CD4-positive, alpha-beta T cell (primary cell): Measurements from ENCODE around the gene KCNT2. TPM values are rescaled to one million over a fixed set of nuclear protein-coding genes. Genes with fewer than 3 reads are reported as not detected.

ENCODE experiments used
- ATAC-seq: fragments of 200-7000 bp; cut with Tn5 transposase; one replicate; pipeline ENCODE4 v1.10.0; 2022; ENCODE audit warnings: mild to moderate bottlenecking; ENCODE audit not compliant: poor library complexity
- CTCF ChIA-PET: fragments of 350-600 bp; sonication (Branson Sonifier 250); formaldehyde crosslinking; loops from one replicate; lab custom pipeline; 2021; ENCODE audit warnings: antibody characterized with exemption, inconsistent platforms; lab: Charles Lee
- POLR2A ChIA-PET: fragments of 350-600 bp; sonication (Branson Sonifier 250); formaldehyde crosslinking; loops from one replicate; lab custom pipeline; 2021; ENCODE audit warnings: antibody characterized with exemption, inconsistent platforms; lab: Charles Lee
- DNase-seq, 14 experiments: peaks; one replicate each; pipeline ENCODE4 v3.0.0-alpha.2; 2013 to 2020; ENCODE audit warnings: mixed read lengths in 2 of 14
- H3K27ac ChIP-seq, 2 donors: one replicate each; pipeline versions ENCODE4 v1.5.1 to v1.7.0; 2013; ENCODE audit warnings: low read length in 2 of 2, low read depth in 1 of 2, mild to moderate bottlenecking in 1 of 2
- H3K27me3 ChIP-seq, 2 experiments: 1 replicate in 1 of 2; 2 replicates in 1 of 2; pipeline versions ENCODE4 v1.6.1 to v1.7.0; 2013; ENCODE audit warnings: low read length in 2 of 2, control low read depth in 1 of 2, mild to moderate bottlenecking in 1 of 2, moderate library complexity in 1 of 2; ENCODE audit not compliant: insufficient read depth in 2 of 2, control insufficient read depth in 1 of 2
- H3K36me3 ChIP-seq: one replicate; pipeline ENCODE4 v1.6.1; 2013; ENCODE audit warnings: low read length, control low read depth; ENCODE audit not compliant: insufficient read depth
- H3K4me1 ChIP-seq: one replicate; pipeline ENCODE4 v1.6.1; 2013; ENCODE audit warnings: low read length, control low read depth; ENCODE audit not compliant: insufficient read depth
- H3K4me3 ChIP-seq: one replicate; pipeline ENCODE4 v1.5.1; 2013; ENCODE audit warnings: mild to moderate bottlenecking, low read length, moderate library complexity
- H3K9me3 ChIP-seq, 2 experiments: 1 replicate in 1 of 2; 2 replicates in 1 of 2; pipeline versions ENCODE4 v1.6.1 to v1.7.0; 2013; ENCODE audit warnings: low read length in 2 of 2, mild to moderate bottlenecking in 2 of 2, control low read depth in 1 of 2, moderate library complexity in 1 of 2; ENCODE audit not compliant: control insufficient read depth in 1 of 2, insufficient read depth in 1 of 2
- H3K27ac Mint-ChIP-seq: one replicate; pipeline ENCODE4 v1.8.0; 2020; ENCODE audit warnings: mixed read lengths
- H3K27me3 Mint-ChIP-seq: one replicate; pipeline ENCODE4 v1.8.0; 2021; ENCODE audit warnings: mixed read lengths
- H3K36me3 Mint-ChIP-seq: one replicate; pipeline ENCODE4 v1.8.0; 2021; ENCODE audit warnings: low read depth, mixed read lengths
- H3K4me1 Mint-ChIP-seq: one replicate; pipeline ENCODE4 v1.8.0; 2021; ENCODE audit warnings: low read depth, mixed read lengths
- H3K4me3 Mint-ChIP-seq: one replicate; pipeline ENCODE4 v1.8.0; 2020; ENCODE audit warnings: mild to moderate bottlenecking, mixed read lengths
- H3K9me3 Mint-ChIP-seq: one replicate; pipeline ENCODE4 v1.8.0; 2020; ENCODE audit warnings: mixed read lengths
- intact Hi-C, 2 experiments: fragments of 100-400 bp; cut with DNase I in 1 of 2; cut with micrococcal nuclease in 1 of 2; formaldehyde crosslinking; loops; one replicate each; pipeline versions ENCODE4 v1.15.1 to v1.9.0; 2023 to 2025; cut with DNase I, micrococcal nuclease
- total RNA-seq, 174 experiments: library from RNA in 2 of 174; stranded (reverse) in 2 of 174; gene quantifications; one replicate each; pipeline ENCODE4 v1.2.3 and lab custom pipeline; 2021 to 2026
- TF ChIP-seq, protein P1 (sequence below): fragments of 200-600 bp; IDR thresholded peaks from one replicate; pipeline ENCODE4 v1.8.0; 2022; ENCODE audit warnings: antibody characterized with exemption, mild to moderate bottlenecking

The KCNT2 gene
- total RNA-seq, 2 experiments from 2014 or later = not detected

DNA sequence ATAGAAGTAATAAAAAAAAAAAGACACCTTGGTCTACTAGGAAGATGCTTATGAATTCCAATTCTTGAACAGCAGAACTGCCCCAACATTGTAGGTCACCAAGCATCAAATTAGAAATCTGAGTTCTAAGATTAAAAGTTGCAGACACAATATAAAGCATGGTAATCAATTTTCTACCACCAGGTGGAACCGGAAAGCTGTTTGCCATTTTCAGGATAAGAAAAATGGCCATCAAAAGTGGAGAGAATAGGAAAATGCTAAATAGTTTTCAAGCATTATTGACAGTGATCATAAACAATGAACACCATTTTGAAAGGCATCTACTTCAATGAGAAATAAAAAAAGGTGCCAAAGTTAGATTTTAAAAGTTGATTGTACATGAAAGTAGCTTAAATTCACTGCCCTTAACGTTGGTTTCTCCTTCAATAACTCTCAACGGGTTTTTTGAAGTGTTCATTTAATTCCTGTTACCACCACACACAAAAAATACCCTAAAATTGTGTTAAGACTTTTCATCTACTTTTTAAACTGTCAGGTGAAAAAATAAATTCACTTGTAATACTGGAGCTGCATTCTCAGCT is 252.9 kb downstream of the KCNT2 start:
- CTCF ChIA-PET = no interaction called here

DNA sequence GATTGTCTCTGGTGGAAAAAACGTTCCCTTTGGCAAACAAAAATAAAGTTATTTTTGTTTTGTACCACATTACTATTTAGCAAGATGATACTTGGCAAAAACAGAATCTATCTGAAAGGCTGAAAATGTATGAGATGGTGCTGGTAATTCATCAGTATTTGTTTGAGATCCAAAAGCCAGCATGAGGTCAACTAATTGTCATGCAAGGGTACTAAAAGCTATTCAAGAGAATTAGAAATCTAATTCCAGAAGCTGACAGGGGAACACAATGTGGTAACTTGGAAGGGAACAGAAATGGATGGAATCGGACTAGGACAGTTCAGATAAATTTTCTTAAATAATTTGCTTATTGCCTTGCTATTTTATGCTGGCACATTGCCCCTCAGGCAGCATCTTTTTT is 263.8 kb downstream of the KCNT2 start:
- Histone ChIP-seq H3K27ac (no peak overlapping the region), H3K36me3 (no peaks in the 10 kb centered on the region), H3K9me3 (peaks cover 0 to 3% of the 10 kb centered on the region in 2 experiments), H3K4me1 (no peaks in the 10 kb centered on the region), H3K4me3 (no peak overlapping the region), H3K27me3 (no peaks in the 10 kb centered on the region)
- no peak for DNase-seq
- H3K4me1 Mint-ChIP-seq = no peaks in the 10 kb centered on the region
- no peak for ATAC-seq
- TF ChIP-seq, protein P1, sequence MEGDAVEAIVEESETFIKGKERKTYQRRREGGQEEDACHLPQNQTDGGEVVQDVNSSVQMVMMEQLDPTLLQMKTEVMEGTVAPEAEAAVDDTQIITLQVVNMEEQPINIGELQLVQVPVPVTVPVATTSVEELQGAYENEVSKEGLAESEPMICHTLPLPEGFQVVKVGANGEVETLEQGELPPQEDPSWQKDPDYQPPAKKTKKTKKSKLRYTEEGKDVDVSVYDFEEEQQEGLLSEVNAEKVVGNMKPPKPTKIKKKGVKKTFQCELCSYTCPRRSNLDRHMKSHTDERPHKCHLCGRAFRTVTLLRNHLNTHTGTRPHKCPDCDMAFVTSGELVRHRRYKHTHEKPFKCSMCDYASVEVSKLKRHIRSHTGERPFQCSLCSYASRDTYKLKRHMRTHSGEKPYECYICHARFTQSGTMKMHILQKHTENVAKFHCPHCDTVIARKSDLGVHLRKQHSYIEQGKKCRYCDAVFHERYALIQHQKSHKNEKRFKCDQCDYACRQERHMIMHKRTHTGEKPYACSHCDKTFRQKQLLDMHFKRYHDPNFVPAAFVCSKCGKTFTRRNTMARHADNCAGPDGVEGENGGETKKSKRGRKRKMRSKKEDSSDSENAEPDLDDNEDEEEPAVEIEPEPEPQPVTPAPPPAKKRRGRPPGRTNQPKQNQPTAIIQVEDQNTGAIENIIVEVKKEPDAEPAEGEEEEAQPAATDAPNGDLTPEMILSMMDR = no peak
- CTCF ChIA-PET = no interaction called here
- intact Hi-C loops = no loop called here
- H3K36me3 Mint-ChIP-seq = no peaks in the 10 kb centered on the region
- H3K27ac Mint-ChIP-seq = no peak overlapping the region
- H3K4me3 Mint-ChIP-seq = no peak overlapping the region
- no peaks in the 10 kb centered on the region for H3K9me3 Mint-ChIP-seq
- H3K27me3 Mint-ChIP-seq = no peaks in the 10 kb centered on the region
- POLR2A ChIA-PET = no interaction called here

More for the DNA sequence above, 252.9 kb downstream of the KCNT2 start:
- H3K27ac Mint-ChIP-seq = no peak overlapping the region
- H3K27me3 Mint-ChIP-seq = no peaks in the 10 kb centered on the region
- no peak overlapping the region for H3K4me3 ChIP-seq
- TF ChIP-seq, protein P1 = no peak
- intact Hi-C loops = no loop called here
- DNase-seq (peak in 2 of 14 experiments; percentile 6 to 11), ATAC-seq (no peak)
- H3K4me3 Mint-ChIP-seq = no peak overlapping the region
- no peaks in the 10 kb centered on the region for H3K4me1 Mint-ChIP-seq
- no peaks in the 10 kb centered on the region for H3K27me3 ChIP-seq
- no peaks in the 10 kb centered on the region for H3K9me3 ChIP-seq
- H3K9me3 Mint-ChIP-seq = no peaks in the 10 kb centered on the region
- H3K36me3 ChIP-seq = no peaks in the 10 kb centered on the region
- POLR2A ChIA-PET = no interaction called here
- no peak overlapping the region for H3K27ac ChIP-seq
- H3K4me1 ChIP-seq = no peaks in the 10 kb centered on the region
- no peaks in the 10 kb centered on the region for H3K36me3 Mint-ChIP-seq

DNA sequence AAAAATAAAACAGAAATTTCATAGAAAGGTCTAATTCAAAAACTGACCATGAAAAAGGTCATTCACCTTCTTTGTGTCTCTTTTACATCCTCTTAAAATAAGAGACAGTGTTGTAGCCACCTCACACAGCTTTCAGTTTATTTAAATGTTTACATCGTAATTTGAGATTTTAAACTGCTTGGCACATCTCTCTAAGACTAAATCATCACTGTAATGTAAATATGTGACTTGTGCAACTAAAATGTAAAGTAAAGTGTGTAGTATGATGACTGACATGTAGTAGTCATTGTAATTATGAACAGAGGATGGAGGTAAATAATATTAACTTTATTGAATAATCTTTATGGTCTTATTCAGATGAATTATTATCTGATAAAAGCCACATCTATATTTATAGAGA is 283.9 kb downstream of the KCNT2 start:
- Histone ChIP-seq H3K27ac (no peak overlapping the region), H3K36me3 (no peaks in the 10 kb centered on the region), H3K4me3 (no peak overlapping the region), H3K4me1 (no peaks in the 10 kb centered on the region), H3K27me3 (no peaks in the 10 kb centered on the region), H3K9me3 (no peaks in the 10 kb centered on the region)
- no peak for DNase-seq
- no peak for ATAC-seq
- Mint-ChIP-seq H3K9me3 (no peaks in the 10 kb centered on the region), H3K4me3 (no peak overlapping the region), H3K27ac (no peak overlapping the region), H3K4me1 (no peaks in the 10 kb centered on the region), H3K36me3 (no peaks in the 10 kb centered on the region), H3K27me3 (no peaks in the 10 kb centered on the region)
- intact Hi-C loops = no loop called here
- ChIA-PET CTCF (no interaction called here), POLR2A (no interaction called here)
- TF ChIP-seq, protein P1 = no peak
